Heart left ventricle (tissue), 16 donors: ENCODE measurements around the gene PIK3AP1. TPM values are rescaled to one million over a fixed set of nuclear protein-coding genes. Genes with fewer than 3 reads are reported as not detected.

Experiments
- ATAC-seq, 4 donors: fragments of 200-7000 bp; cut with Tn5 transposase; one replicate each; pipeline ENCODE4 v1.9.1; 2020 to 2022; ENCODE audit warnings: moderate library complexity in 4 of 4, mild to moderate bottlenecking in 3 of 4, moderate number of reproducible peaks in 1 of 4
- DNase-seq, 5 donors: peaks; one replicate each; pipeline ENCODE4 v3.0.0-alpha.2; 2020
- H3K27ac ChIP-seq, 12 donors: fragments of 200-600 bp; sonication (generic) in 4 of 12; one replicate each; pipeline versions ENCODE4 v1.5.0 to v1.8.0; 2016 to 2022; ENCODE audit warnings: mild to moderate bottlenecking in 2 of 12
- H3K27me3 ChIP-seq, 9 donors: fragments of 200-600 bp; sonication (generic) in 2 of 9; one replicate each; pipeline versions ENCODE4 v1.5.1 to v1.8.0; 2016 to 2022; ENCODE audit warnings: mild to moderate bottlenecking in 3 of 9
- H3K36me3 ChIP-seq, 9 donors: fragments of 200-600 bp; sonication (generic) in 2 of 9; one replicate each; pipeline versions ENCODE4 v1.5.0 to v1.8.0; 2018 to 2022; ENCODE audit warnings: mild to moderate bottlenecking in 2 of 9
- H3K4me1 ChIP-seq, 12 donors: fragments of 200-600 bp; sonication (generic) in 4 of 12; one replicate each; pipeline versions ENCODE4 v1.5.0 to v1.8.0; 2016 to 2022; ENCODE audit warnings: mild to moderate bottlenecking in 3 of 12
- H3K4me3 ChIP-seq, 12 donors: fragments of 200-600 bp; sonication (generic) in 4 of 12; one replicate each; pipeline versions ENCODE4 v1.5.0 to v1.8.0; 2017 to 2022; ENCODE audit warnings: mild to moderate bottlenecking in 9 of 12, moderate library complexity in 4 of 12
- H3K9me3 ChIP-seq, 12 donors: fragments of 200-600 bp; sonication (generic) in 4 of 12; one replicate each; pipeline versions ENCODE4 v1.5.0 to v1.8.0; 2016 to 2022; ENCODE audit warnings: mild to moderate bottlenecking in 1 of 12
- CTCF ChIP-seq, 12 donors: fragments of 200-600 bp; sonication (generic) in 4 of 12; IDR thresholded peaks; one replicate each; pipeline versions ENCODE4 v1.5.0 to v1.8.0; 2018 to 2022; ENCODE audit warnings: antibody characterized with exemption in 12 of 12, mild to moderate bottlenecking in 5 of 12
- POLR2A ChIP-seq, 2 donors: fragments of 450-650 bp; IDR thresholded peaks; one replicate each; pipeline ENCODE4 v1.6.1; 2017; ENCODE audit warnings: antibody characterized with exemption in 2 of 2, mild to moderate bottlenecking in 2 of 2, moderate library complexity in 2 of 2
- WGBS, 4 donors: extraction: QIAGEN DNeasy Blood & Tissue Kit in 2 of 4; methylation state at CpG; one replicate each; pipeline versions ENCODE4 v1.1.5 to v1.1.7; 2013 to 2018; 5-methylcytosine and 5-hydroxymethylcytosine counted together
- intact Hi-C, 10 donors: fragments of 100-400 bp; cut with DNase I; formaldehyde crosslinking; loops; one replicate each; pipeline versions ENCODE4 v1.11.1 to v1.14.2; 2022
- polyA plus RNA-seq, 2 donors: library from polyadenylated mRNA; stranded (reverse); fragments of 200-250 nt; gene quantifications; one replicate each; pipeline ENCODE4 v1.2.3, GENCODE V29; 2013
- total RNA-seq, 9 donors: library from RNA; depleted of rRNA in 2 of 9; stranded (reverse); fragments of >200 nt in 2 of 9; fragmentation: NEBNext Ultra II Directional in 3 of 9; extraction: Animal tissue kit (Norgen Biotek cat#: 25700) in 3 of 9; gene quantifications; one replicate each; pipeline versions ENCODE4 v1.1.0 to v1.2.4, GENCODE V29; 2016 to 2023
- donor health status: ischemic (EF 13 %, LVEDD 7.1; RV severe dilation, severe dysfunction).
- donor health status: healthy with polysubstance abuse.
- donor health status: DM: no; HTN: yes; CAD: no.
- donor health status: DM: no; HTN: no; CAD: no.
- donor health status: ischemic (EF 25% LVEDD 6.9; RV normal size, moderate dysfunction).
- donor health status: ischemic (EF 25% LVEDD 5.7; RV mildly dilated, moderate dysfunction).
- donor health status: healthy.
- donor health status: DM: yes; HTN: yes; CAD: no.
- donor health status: ischemic (EF 35%, LVEDD 5.7; RV mildly dilated, moderate dysfunction).
- donor health status: nonischemic (EF 11% LVEDD 7.7; RV severe dilation, severe dysfunction).
- donor health status: DM: yes; HTN: yes; CAD: no.
- donor health status: PGD.
- donor health status: ischemic (EF 29% LVEDD 5.4; RV normal size, mild dysfunction).
- donor health status: nonischemic (EF 23%, LVEDD 6.1; RV moderate dilation, normal function).

The PIK3AP1 gene
- total and polyA plus RNA-seq, 11 donors: 1.3 to 37.9 (median 4.4) TPM

- WGBS, 4 donors: 89 to 91% (median 90%) methylated on average over 3 of the region's 3 CpGs
- H3K27ac ChIP-seq: no peak overlapping the region
- no peak for DNase-seq
- intact Hi-C loops: no loop called here
- H3K36me3 ChIP-seq: no peaks in the 10 kb centered on the region
- no peaks in the 10 kb centered on the region for H3K9me3 ChIP-seq
- no peak for ATAC-seq
- H3K4me1 ChIP-seq: peaks cover 0 to 21% (median 0%) of the 10 kb centered on the region in 12 donors
- TF ChIP-seq CTCF (IDR thresholded peaks at IDR 0.05): no peak
- no peak for TF ChIP-seq POLR2A (IDR thresholded peaks at IDR 0.05)
- no peak overlapping the region for H3K4me3 ChIP-seq
- no peaks in the 10 kb centered on the region for H3K27me3 ChIP-seq
Observed at GRCh38 chr10:96693431-96693830, 26.9 kb downstream of the PIK3AP1 start.

DNA sequence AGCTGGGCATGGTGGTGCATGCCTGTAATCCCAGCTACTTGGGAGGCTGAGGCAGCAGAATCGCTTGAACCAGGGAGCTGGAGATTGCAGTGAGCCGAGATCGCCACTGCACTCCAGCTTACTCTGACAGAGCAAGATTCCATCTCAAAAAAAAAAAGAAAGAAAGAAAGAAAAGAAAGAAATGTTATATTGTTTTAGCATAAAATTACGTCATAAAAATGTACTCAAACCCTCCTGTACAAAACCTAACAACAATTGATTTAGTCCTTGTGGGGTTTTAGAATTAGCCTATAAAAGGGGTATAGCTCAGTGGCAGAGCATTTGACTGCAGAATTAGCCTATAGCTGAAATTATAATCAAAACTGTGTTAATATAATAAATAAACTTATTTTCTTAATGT is 27.9 kb downstream of the PIK3AP1 start:
- Histone ChIP-seq H3K4me3 (no peak overlapping the region), H3K4me1 (peaks cover 0 to 29% (median 0%) of the 10 kb centered on the region in 12 donors), H3K27me3 (no peaks in the 10 kb centered on the region), H3K9me3 (no peaks in the 10 kb centered on the region), H3K27ac (no peak overlapping the region), H3K36me3 (no peaks in the 10 kb centered on the region)
- TF ChIP-seq CTCF (IDR thresholded peaks at IDR 0.05) (no peak), POLR2A (IDR thresholded peaks at IDR 0.05) (no peak)
- ATAC-seq: no peak
- 86 to 92% (median 90%) methylated on average over 4 of the region's 4 CpGs for WGBS, 4 donors
- intact Hi-C loops: no loop called here
- DNase-seq: no peak

- Histone ChIP-seq H3K27me3 (no peaks in the 10 kb centered on the region), H3K27ac (no peak overlapping the region), H3K4me1 (peaks cover 0 to 31% (median 0%) of the 10 kb centered on the region in 12 donors), H3K36me3 (no peaks in the 10 kb centered on the region), H3K4me3 (no peak overlapping the region), H3K9me3 (no peaks in the 10 kb centered on the region)
- DNase-seq (no peak), ATAC-seq (no peak)
- TF ChIP-seq CTCF (IDR thresholded peaks at IDR 0.05) (no peak), POLR2A (IDR thresholded peaks at IDR 0.05) (no peak)
- intact Hi-C loops: no loop called here
Observed at GRCh38 chr10:96691761-96692160, 28.6 kb downstream of the PIK3AP1 start.

- Histone ChIP-seq H3K36me3 (no peaks in the 10 kb centered on the region), H3K4me3 (no peak overlapping the region), H3K27me3 (no peaks in the 10 kb centered on the region), H3K27ac (no peak overlapping the region), H3K9me3 (no peaks in the 10 kb centered on the region), H3K4me1 (peaks cover 0 to 26% (median 0%) of the 10 kb centered on the region in 12 donors)
- DNase-seq (no peak), ATAC-seq (no peak)
- intact Hi-C loops: no loop called here
- no peak for TF ChIP-seq CTCF (IDR thresholded peaks at IDR 0.05)
- TF ChIP-seq POLR2A (IDR thresholded peaks at IDR 0.05): no peak
- 69 to 74% (median 71%) methylated on average over 9 of the region's 9 CpGs for WGBS, 4 donors
Observed at GRCh38 chr10:96690755-96691730, 29.3 kb downstream of the PIK3AP1 start.
